Activated T-helper 1 cell treated with anti-CD3 and anti-CD28 coated beads, Interleukin-2, amount 50 U/mL, for 16 hours (primary cell): Measurements from ENCODE around the gene PDXDC1.
"Not testable (repeated sequence)": the region's sequence is repeated elsewhere in the genome, so short reads cannot be mapped to it uniquely, and the experiment has no call there.

Experiments used
- DNase-seq, 2 donors: peaks; one replicate each; pipeline ENCODE4 v3.0.0-alpha.2; 2020; ENCODE audit warnings: low read depth in 1 of 2, low spot score in 1 of 2

The PDXDC1 gene

GRCh38 chr16:15015671-15016070, 40.8 kb downstream of the PDXDC1 start:
- not testable (repeated sequence) for DNase-seq

GRCh38 chr16:15016354-15016753, 41.5 kb downstream of the PDXDC1 start:
- DNase-seq: not testable (repeated sequence)

- DNase-seq: not testable (repeated sequence)
Measured at GRCh38 chr16:15016951-15017580, 42.2 kb downstream of the PDXDC1 start.

GRCh38 chr16:15021429-15021828, 46.6 kb downstream of the PDXDC1 start:
- not testable (repeated sequence) for DNase-seq

GRCh38 chr16:15022194-15022593, 47.4 kb downstream of the PDXDC1 start:
- peak in 1 of 2 donors; percentile 52 for DNase-seq

- not testable (repeated sequence) for DNase-seq
Measured at GRCh38 chr16:15023381-15024077, 48.7 kb downstream of the PDXDC1 start.

GRCh38 chr16:15024858-15025199, 50.0 kb downstream of the PDXDC1 start:
- not testable (repeated sequence) for DNase-seq

GRCh38 chr16:15025234-15025951, 50.6 kb downstream of the PDXDC1 start:
- DNase-seq: not testable (repeated sequence)

- DNase-seq: not testable (repeated sequence)
Measured at GRCh38 chr16:15027051-15027450, 52.2 kb downstream of the PDXDC1 start.

- DNase-seq: not testable (repeated sequence)
Measured at GRCh38 chr16:15027503-15028344, 52.9 kb downstream of the PDXDC1 start.

GRCh38 chr16:15028345-15028715, 53.5 kb downstream of the PDXDC1 start:
- not testable (repeated sequence) for DNase-seq

- not testable (repeated sequence) for DNase-seq
Measured at GRCh38 chr16:15028801-15029698, 54.2 kb downstream of the PDXDC1 start.

- not testable (repeated sequence) for DNase-seq
Measured at GRCh38 chr16:15029749-15030148, 54.9 kb downstream of the PDXDC1 start.

GRCh38 chr16:15031179-15031578, 56.4 kb downstream of the PDXDC1 start:
- no peak for DNase-seq

GRCh38 chr16:15031586-15031985, 56.8 kb downstream of the PDXDC1 start:
- DNase-seq: no peak

GRCh38 chr16:15032547-15033308, 57.9 kb downstream of the PDXDC1 start:
- DNase-seq: no peak

GRCh38 chr16:15033309-15033707, 58.5 kb downstream of the PDXDC1 start:
- no peak for DNase-seq

- DNase-seq: no peak
Measured at GRCh38 chr16:15034266-15035162, 59.7 kb downstream of the PDXDC1 start.
